ENCODE data around the gene ELP5.

Gene ELP5

DNA sequence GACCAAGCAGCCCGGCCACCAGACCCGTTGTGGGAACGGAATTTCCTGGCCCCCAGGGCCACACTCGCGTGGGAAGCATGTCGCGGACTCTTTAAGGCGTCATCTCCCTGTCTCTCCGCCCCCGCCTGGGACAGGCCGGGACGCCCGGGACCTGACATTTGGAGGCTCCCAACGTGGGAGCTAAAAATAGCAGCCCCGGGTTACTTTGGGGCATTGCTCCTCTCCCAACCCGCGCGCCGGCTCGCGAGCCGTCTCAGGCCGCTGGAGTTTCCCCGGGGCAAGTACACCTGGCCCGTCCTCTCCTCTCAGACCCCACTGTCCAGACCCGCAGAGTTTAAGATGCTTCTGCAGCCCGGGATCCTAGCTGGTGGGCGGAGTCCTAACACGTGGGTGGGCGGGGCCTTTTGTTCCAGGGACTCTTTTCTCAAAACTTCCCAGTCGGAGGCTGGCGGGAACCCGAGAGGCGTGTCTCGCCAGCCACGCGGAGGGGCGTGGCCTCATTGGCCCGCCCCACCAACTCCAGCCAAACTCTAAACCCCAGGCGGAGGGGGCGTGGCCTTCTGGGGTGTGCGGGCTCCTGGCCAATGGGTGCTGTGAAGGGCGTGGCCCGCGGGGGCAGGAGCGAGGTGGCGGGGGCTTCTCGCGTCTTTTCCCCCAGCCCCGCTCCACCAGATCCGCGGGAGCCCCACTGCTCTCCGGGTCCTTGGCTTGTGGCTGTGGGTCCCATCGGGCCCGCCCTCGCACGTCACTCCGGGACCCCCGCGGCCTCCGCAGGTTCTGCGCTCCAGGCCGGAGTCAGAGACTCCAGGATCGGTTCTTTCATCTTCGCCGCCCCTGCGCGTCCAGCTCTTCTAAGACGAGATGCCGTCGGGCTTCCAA is 29.3 kb downstream of the ELP5 start, which contains the start of gene SLC2A4:
Gene SLC2A4 (plus strand): TSS at position 645 of the 879 bp plus-strand sequence. CDS start 217 bp downstream, at position 862.
- H3K27ac ChIP-seq (ENCODE audit: low read length): peak within 1 kb of the TSS; percentile 93
- peak within 1 kb of the TSS; percentile 75 to 84 for H3K4me3 ChIP-seq (ENCODE audit: low read length in 2 of 2)
- peaks cover 53% of the 10 kb centered on the region for H3K4me1 ChIP-seq (ENCODE audit: control insufficient read depth, insufficient read depth, low read length)
- no peaks in the 10 kb centered on the region for H3K27me3 ChIP-seq (ENCODE audit: control insufficient read depth in 1 of 2, insufficient read depth in 2 of 2, low read length in 2 of 2)
- peak within 1 kb of the TSS; percentile 71 to 90 for H3K9ac ChIP-seq (ENCODE audit: low read length in 2 of 2)
- H3K36me3 ChIP-seq (ENCODE audit: control insufficient read depth in 2 of 2, insufficient read depth in 2 of 2, low read length in 2 of 2): peaks cover 24 to 26% of the 10 kb centered on the region in 2 donors
- no peaks in the 10 kb centered on the region for H3K9me3 ChIP-seq (ENCODE audit: control insufficient read depth in 2 of 2, low read length in 2 of 2)

DNA sequence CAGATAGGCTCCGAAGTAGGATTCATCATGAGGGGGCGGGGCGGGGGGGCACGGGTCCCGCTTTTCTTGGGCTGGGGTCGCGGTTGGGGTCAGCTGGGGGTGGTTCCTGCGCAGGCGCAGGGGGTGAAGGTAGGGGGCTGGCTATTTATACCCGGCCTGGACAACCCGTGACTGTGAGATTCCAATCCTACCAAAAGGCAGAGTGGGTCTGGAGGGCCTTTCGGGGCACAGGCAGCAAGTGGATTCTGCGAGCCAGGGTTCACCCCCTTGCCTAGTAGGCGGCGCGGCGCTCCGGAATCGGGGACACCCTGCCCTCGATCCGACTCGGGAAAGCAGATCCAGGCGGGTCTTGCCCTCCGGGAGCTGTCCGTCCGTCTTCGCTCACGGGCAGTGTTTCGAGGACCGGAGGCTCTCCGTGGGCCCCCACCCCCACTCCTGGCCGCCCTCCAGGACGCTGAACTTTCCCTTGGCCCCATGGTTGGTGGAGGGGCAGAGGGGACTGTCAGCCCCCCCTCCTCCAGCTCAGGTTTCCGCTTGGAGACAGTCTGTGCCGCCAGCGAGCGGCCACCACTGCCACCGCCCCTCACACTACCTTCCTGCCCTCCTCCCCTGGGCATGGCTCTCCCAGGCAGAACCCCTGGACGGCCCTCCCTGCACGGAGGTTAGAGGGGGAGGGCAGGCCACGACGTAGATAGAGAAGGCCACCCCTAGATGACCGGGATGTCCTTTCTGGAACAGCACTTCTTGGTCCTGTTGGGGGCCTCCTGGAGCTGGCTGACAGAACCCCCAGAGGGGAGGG is 30.1 kb downstream of the ELP5 start:
- H3K4me1 ChIP-seq (ENCODE audit: control insufficient read depth, insufficient read depth, low read length): peaks cover 53% of the 10 kb centered on the region
- no peaks in the 10 kb centered on the region for H3K27me3 ChIP-seq (ENCODE audit: control insufficient read depth in 1 of 2, insufficient read depth in 2 of 2, low read length in 2 of 2)
- H3K9ac ChIP-seq (ENCODE audit: low read length in 2 of 2): peak overlapping the region; percentile 70 to 90
- H3K36me3 ChIP-seq (ENCODE audit: control insufficient read depth in 2 of 2, insufficient read depth in 2 of 2, low read length in 2 of 2): peaks cover 26 to 31% of the 10 kb centered on the region in 2 donors
- peak overlapping the region; percentile 75 to 84 for H3K4me3 ChIP-seq (ENCODE audit: low read length in 2 of 2)
- no peaks in the 10 kb centered on the region for H3K9me3 ChIP-seq (ENCODE audit: control insufficient read depth in 2 of 2, low read length in 2 of 2)
- peak overlapping the region; percentile 93 for H3K27ac ChIP-seq (ENCODE audit: low read length)

DNA sequence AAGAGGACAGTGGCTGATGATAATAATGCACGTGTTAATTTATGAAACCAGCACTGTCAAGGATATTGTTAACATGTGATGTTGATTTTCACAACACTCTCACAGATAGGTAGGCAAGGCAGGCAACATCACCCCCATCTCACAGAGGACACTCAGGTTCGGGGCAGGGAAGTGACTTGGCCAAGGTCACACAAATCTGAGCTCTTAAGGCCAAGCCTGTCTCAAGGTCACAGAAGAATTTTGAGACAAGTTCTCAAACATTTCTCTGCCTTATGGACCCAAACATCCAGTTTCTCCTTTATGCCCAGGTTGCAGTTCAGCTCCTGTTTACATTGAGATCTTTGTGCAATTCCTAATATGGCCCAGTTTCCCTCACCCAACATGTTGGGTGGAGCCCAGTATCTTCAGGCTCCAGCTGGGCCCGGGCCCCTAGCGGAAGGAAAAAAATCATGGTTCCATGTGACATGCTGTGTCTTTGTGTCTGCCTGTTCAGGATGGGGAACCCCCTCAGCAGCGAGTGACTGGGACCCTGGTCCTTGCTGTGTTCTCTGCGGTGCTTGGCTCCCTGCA is 30.8 kb downstream of the ELP5 start:
- H3K4me3 ChIP-seq (ENCODE audit: low read length in 2 of 2): peak overlapping the region; percentile 75 to 84
- H3K27me3 ChIP-seq (ENCODE audit: control insufficient read depth in 1 of 2, insufficient read depth in 2 of 2, low read length in 2 of 2): no peaks in the 10 kb centered on the region
- H3K9me3 ChIP-seq (ENCODE audit: control insufficient read depth in 2 of 2, low read length in 2 of 2): no peaks in the 10 kb centered on the region
- peaks cover 26 to 31% of the 10 kb centered on the region in 2 donors for H3K36me3 ChIP-seq (ENCODE audit: control insufficient read depth in 2 of 2, insufficient read depth in 2 of 2, low read length in 2 of 2)
- H3K4me1 ChIP-seq (ENCODE audit: control insufficient read depth, insufficient read depth, low read length): peaks cover 53% of the 10 kb centered on the region
- H3K9ac ChIP-seq (ENCODE audit: low read length in 2 of 2): peak overlapping the region; percentile 70 to 90
- peak overlapping the region; percentile 93 for H3K27ac ChIP-seq (ENCODE audit: low read length)

DNA sequence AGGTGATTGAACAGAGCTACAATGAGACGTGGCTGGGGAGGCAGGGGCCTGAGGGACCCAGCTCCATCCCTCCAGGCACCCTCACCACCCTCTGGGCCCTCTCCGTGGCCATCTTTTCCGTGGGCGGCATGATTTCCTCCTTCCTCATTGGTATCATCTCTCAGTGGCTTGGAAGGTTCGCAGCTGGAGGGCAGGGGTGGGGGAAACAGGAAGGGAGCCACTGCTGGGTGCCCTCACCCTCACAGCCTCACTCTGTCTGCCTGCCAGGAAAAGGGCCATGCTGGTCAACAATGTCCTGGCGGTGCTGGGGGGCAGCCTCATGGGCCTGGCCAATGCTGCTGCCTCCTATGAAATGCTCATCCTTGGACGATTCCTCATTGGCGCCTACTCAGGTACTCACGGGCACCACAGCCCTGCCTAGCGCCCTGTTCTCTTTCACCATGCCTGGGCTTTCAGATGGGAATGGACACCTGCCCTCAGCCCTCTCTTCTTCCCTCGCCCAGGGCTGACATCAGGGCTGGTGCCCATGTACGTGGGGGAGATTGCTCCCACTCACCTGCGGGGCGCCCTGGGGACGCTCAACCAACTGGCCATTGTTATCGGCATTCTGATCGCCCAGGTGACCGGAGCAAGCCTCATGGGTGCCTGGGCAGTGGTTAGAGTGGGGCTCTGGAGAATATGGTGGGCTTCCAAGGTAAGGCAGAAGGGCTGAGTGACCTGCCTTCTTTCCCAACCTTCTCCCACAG is 31.6 kb downstream of the ELP5 start:
- Histone ChIP-seq H3K27me3 (ENCODE audit: control insufficient read depth in 1 of 2, insufficient read depth in 2 of 2, low read length in 2 of 2) (no peaks in the 10 kb centered on the region), H3K9ac (ENCODE audit: low read length in 2 of 2) (peak overlapping the region; percentile 70 to 90), H3K4me1 (ENCODE audit: control insufficient read depth, insufficient read depth, low read length) (peaks cover 53% of the 10 kb centered on the region), H3K36me3 (ENCODE audit: control insufficient read depth in 2 of 2, insufficient read depth in 2 of 2, low read length in 2 of 2) (peaks cover 26 to 31% of the 10 kb centered on the region in 2 donors), H3K27ac (ENCODE audit: low read length) (peak overlapping the region; percentile 93), H3K4me3 (ENCODE audit: low read length in 2 of 2) (peak overlapping the region; percentile 75 to 84), H3K9me3 (ENCODE audit: control insufficient read depth in 2 of 2, low read length in 2 of 2) (no peaks in the 10 kb centered on the region)

DNA sequence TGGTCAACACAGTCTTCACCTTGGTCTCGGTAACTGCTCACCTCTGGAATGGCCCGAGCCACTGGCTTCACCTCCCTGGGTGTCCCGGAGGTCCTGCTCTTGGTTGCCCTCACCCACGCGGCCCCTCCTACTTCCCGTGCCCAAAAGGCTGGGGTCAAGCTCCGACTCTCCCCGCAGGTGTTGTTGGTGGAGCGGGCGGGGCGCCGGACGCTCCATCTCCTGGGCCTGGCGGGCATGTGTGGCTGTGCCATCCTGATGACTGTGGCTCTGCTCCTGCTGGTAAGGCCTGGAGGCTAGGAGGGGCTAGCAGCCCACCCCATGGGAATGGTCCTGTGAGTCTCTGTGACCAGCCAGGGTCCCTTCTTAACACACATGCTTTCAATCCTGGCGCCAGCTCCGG is 32.9 kb downstream of the ELP5 start:
- Histone ChIP-seq H3K27me3 (ENCODE audit: control insufficient read depth in 1 of 2, insufficient read depth in 2 of 2, low read length in 2 of 2) (no peaks in the 10 kb centered on the region), H3K36me3 (ENCODE audit: control insufficient read depth in 2 of 2, insufficient read depth in 2 of 2, low read length in 2 of 2) (peaks cover 26 to 31% of the 10 kb centered on the region in 2 donors), H3K4me1 (ENCODE audit: control insufficient read depth, insufficient read depth, low read length) (peaks cover 56% of the 10 kb centered on the region), H3K9me3 (ENCODE audit: control insufficient read depth in 2 of 2, low read length in 2 of 2) (no peaks in the 10 kb centered on the region), H3K9ac (ENCODE audit: low read length in 2 of 2) (no peak overlapping the region), H3K4me3 (ENCODE audit: low read length in 2 of 2) (no peak overlapping the region), H3K27ac (ENCODE audit: low read length) (peak overlapping the region; percentile 93)

DNA sequence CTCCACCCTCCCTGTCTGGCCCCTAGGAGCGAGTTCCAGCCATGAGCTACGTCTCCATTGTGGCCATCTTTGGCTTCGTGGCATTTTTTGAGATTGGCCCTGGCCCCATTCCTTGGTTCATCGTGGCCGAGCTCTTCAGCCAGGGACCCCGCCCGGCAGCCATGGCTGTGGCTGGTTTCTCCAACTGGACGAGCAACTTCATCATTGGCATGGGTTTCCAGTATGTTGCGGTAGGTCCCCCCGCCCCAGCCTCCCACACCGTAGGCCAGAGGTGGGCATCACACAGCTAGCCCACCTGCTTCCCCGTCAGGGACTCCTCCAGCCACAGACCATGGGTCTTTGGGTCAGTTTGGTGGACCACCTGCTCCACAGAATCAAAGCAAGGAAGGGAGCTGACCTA is 33.7 kb downstream of the ELP5 start:
- H3K4me1 ChIP-seq (ENCODE audit: control insufficient read depth, insufficient read depth, low read length): peaks cover 54% of the 10 kb centered on the region
- H3K4me3 ChIP-seq (ENCODE audit: low read length in 2 of 2): no peak overlapping the region
- peaks cover 26 to 31% of the 10 kb centered on the region in 2 donors for H3K36me3 ChIP-seq (ENCODE audit: control insufficient read depth in 2 of 2, insufficient read depth in 2 of 2, low read length in 2 of 2)
- no peak overlapping the region for H3K9ac ChIP-seq (ENCODE audit: low read length in 2 of 2)
- H3K27ac ChIP-seq (ENCODE audit: low read length): peak overlapping the region; percentile 93
- H3K9me3 ChIP-seq (ENCODE audit: control insufficient read depth in 2 of 2, low read length in 2 of 2): no peaks in the 10 kb centered on the region
- H3K27me3 ChIP-seq (ENCODE audit: control insufficient read depth in 1 of 2, insufficient read depth in 2 of 2, low read length in 2 of 2): no peaks in the 10 kb centered on the region

DNA sequence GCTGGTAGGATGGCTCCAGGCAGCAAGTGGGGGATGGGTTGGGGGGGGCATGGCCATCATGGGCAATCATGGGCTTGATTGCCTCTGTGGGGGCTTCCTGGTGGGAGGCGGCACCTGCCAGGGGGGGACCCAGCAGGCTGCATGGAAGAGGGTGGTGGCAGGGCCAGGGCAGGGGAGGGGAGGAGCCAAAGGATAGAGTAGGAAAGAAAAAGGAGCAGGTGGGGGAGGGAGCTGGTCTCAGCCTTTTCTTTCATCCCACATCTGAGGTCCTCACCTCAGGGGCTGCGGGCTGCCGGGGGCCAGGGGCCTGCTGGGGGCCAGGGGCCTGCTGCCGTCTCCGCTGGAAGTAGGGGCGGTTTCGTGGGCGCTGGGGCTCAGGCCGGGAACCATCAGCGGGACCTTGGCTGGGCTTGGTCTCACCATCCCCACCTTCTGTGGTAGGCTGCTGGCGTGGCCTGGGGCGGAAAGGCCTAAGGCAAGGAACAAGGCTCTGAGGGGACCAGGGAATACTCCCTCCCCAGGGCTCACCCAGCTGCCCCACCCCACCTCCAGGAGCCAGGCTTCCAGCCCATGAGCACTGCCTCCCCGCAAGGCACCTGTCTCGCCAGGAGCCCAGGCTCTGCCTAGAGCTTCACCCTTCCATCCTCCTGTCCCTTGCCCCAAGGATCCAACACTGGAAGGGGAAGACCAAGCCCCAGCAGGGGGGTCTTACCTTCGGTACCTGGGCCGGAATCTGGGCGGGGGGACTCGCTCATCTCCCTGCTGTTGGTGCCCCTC is 37.4 kb downstream of the ELP5 start:
- Histone ChIP-seq H3K4me1 (ENCODE audit: control insufficient read depth, insufficient read depth, low read length) (peaks cover 52% of the 10 kb centered on the region), H3K27me3 (ENCODE audit: control insufficient read depth in 1 of 2, insufficient read depth in 2 of 2, low read length in 2 of 2) (peaks cover 0 to 11% of the 10 kb centered on the region in 2 donors), H3K9ac (ENCODE audit: low read length in 2 of 2) (no peak overlapping the region)

DNA sequence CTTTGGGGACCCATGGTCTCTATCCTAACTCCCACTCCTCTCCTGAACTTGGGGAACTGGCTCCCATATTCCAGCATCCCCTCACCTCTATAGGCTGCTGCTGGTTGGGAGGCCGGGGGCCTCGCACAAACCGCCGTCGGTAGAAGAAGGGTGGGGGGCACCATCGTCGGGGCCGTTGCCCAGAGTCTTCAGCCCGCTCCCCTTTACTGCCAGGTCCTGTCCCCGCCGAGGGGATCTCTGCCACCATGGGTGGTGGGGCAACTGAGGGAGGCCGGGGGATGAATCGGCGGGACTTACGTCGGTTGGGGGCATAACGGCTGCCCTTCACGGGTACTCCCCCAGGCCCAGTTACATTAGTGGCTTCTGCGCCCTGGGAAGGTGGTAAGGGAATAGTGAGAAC is 38.2 kb downstream of the ELP5 start:
- H3K4me1 ChIP-seq (ENCODE audit: control insufficient read depth, insufficient read depth, low read length): peaks cover 50% of the 10 kb centered on the region
- peaks cover 0 to 14% of the 10 kb centered on the region in 2 donors for H3K27me3 ChIP-seq (ENCODE audit: control insufficient read depth in 1 of 2, insufficient read depth in 2 of 2, low read length in 2 of 2)
- H3K4me3 ChIP-seq (ENCODE audit: low read length in 2 of 2): no peak overlapping the region
- H3K27ac ChIP-seq (ENCODE audit: low read length): peak overlapping the region; percentile 24
- H3K9ac ChIP-seq (ENCODE audit: low read length in 2 of 2): no peak overlapping the region
- H3K9me3 ChIP-seq (ENCODE audit: control insufficient read depth in 2 of 2, low read length in 2 of 2): no peaks in the 10 kb centered on the region
- peaks cover 14 to 16% of the 10 kb centered on the region in 2 donors for H3K36me3 ChIP-seq (ENCODE audit: control insufficient read depth in 2 of 2, insufficient read depth in 2 of 2, low read length in 2 of 2)

More for the DNA sequence above, 37.4 kb downstream of the ELP5 start:
- Histone ChIP-seq H3K9me3 (ENCODE audit: control insufficient read depth in 2 of 2, low read length in 2 of 2) (no peaks in the 10 kb centered on the region), H3K4me3 (ENCODE audit: low read length in 2 of 2) (no peak overlapping the region), H3K36me3 (ENCODE audit: control insufficient read depth in 2 of 2, insufficient read depth in 2 of 2, low read length in 2 of 2) (peaks cover 21 to 23% of the 10 kb centered on the region in 2 donors), H3K27ac (ENCODE audit: low read length) (peak overlapping the region; percentile 24)

DNA sequence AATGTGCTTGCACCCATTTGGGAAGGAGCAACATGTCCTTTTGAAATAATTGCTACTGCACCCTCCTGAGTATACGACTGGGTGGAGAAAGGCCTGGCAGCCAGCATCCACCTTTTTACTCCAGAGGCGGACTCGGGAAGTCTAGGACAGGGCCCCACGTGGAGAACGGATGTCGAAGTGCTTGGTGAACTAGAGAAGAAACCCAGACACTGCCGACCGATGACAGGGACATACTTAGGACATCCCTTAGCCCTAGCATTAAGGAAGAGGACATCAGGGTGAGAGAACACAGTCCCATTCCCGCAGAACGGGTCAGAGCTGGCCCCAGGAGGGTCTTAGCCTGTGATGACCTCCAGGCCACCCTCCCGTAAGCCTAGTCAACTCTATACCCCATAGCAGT is 38.7 kb downstream of the ELP5 start:
- peaks cover 9 to 11% of the 10 kb centered on the region in 2 donors for H3K36me3 ChIP-seq (ENCODE audit: control insufficient read depth in 2 of 2, insufficient read depth in 2 of 2, low read length in 2 of 2)
- no peak overlapping the region for H3K9ac ChIP-seq (ENCODE audit: low read length in 2 of 2)
- H3K9me3 ChIP-seq (ENCODE audit: control insufficient read depth in 2 of 2, low read length in 2 of 2): no peaks in the 10 kb centered on the region
- no peak overlapping the region for H3K27ac ChIP-seq (ENCODE audit: low read length)
- H3K27me3 ChIP-seq (ENCODE audit: control insufficient read depth in 1 of 2, insufficient read depth in 2 of 2, low read length in 2 of 2): peaks cover 0 to 14% of the 10 kb centered on the region in 2 donors
- no peak overlapping the region for H3K4me3 ChIP-seq (ENCODE audit: low read length in 2 of 2)
- peaks cover 50% of the 10 kb centered on the region for H3K4me1 ChIP-seq (ENCODE audit: control insufficient read depth, insufficient read depth, low read length)

Data from stomach smooth muscle (tissue), 2 donors.